Measurements from ENCODE around the gene SLAMF8. TPM values are rescaled to one million over a fixed set of nuclear protein-coding genes. Genes with fewer than 3 reads are reported as not detected.

Gene SLAMF8
- total RNA-seq, 1 experiment from 2014 or later = not detected

DNA sequence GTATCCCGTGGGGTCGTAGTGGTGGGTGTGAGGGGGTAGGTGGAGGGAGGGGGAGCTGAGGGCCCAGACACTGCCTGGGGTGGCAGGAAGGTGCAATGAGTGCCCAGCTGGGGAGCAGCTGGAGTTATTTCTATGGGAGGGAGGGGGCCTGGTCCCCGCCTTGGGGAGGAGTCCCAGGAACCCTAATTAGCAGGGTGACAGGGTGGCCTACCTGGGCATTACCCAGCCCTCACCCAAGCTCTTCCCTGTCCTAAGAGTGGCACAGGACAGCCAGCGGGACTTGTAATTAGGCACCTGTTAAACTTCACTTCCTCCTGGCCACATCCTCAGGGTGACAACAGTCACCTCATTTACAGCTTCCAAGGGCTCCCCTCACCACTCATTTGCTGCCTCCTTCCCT, 35.9 kb downstream of the SLAMF8 start, which contains the start of gene VSIG8:
Gene VSIG8, minus strand, starts transcription at position 101 of the 400 bp plus-strand sequence. CDS start 136 bp downstream, outside the sequence.
- Histone ChIP-seq H3K4me1 (ENCODE audit: control insufficient read depth, insufficient read depth, low read length) (no peaks in the 10 kb centered on the region), H3K27me3 (ENCODE audit: control insufficient read depth, insufficient read depth, low read length) (no peaks in the 10 kb centered on the region), H3K4me3 (ENCODE audit: low read depth in 2 of 2, low read length in 2 of 2) (no peak within 1 kb of the TSS), H3K9me3 (ENCODE audit: control insufficient read depth, insufficient read depth, low read depth, low read length) (no peaks in the 10 kb centered on the region), H3K36me3 (ENCODE audit: control insufficient read depth, insufficient read depth, low read length) (no peaks in the 10 kb centered on the region), H3K27ac (ENCODE audit: low read length) (no peak within 1 kb of the TSS)
- ChIA-PET CTCF (no interaction called here), POLR2A (no interaction called here)
- TF ChIP-seq, protein P1, sequence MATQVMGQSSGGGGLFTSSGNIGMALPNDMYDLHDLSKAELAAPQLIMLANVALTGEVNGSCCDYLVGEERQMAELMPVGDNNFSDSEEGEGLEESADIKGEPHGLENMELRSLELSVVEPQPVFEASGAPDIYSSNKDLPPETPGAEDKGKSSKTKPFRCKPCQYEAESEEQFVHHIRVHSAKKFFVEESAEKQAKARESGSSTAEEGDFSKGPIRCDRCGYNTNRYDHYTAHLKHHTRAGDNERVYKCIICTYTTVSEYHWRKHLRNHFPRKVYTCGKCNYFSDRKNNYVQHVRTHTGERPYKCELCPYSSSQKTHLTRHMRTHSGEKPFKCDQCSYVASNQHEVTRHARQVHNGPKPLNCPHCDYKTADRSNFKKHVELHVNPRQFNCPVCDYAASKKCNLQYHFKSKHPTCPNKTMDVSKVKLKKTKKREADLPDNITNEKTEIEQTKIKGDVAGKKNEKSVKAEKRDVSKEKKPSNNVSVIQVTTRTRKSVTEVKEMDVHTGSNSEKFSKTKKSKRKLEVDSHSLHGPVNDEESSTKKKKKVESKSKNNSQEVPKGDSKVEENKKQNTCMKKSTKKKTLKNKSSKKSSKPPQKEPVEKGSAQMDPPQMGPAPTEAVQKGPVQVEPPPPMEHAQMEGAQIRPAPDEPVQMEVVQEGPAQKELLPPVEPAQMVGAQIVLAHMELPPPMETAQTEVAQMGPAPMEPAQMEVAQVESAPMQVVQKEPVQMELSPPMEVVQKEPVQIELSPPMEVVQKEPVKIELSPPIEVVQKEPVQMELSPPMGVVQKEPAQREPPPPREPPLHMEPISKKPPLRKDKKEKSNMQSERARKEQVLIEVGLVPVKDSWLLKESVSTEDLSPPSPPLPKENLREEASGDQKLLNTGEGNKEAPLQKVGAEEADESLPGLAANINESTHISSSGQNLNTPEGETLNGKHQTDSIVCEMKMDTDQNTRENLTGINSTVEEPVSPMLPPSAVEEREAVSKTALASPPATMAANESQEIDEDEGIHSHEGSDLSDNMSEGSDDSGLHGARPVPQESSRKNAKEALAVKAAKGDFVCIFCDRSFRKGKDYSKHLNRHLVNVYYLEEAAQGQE (IDR thresholded peaks at IDR 0.05; ENCODE audit: insufficient read depth in 1 of 2, low read depth in 2 of 2, low read length in 1 of 2) = no peak
- TF ChIP-seq SIN3A (IDR thresholded peaks at IDR 0.05; ENCODE audit: borderline replicate concordance, insufficient read depth, low read depth, low read length) (no peak), TCF7L2 (IDR thresholded peaks at IDR 0.05; ENCODE audit: low read depth, low read length) (no peak), POLR2AphosphoS5 (IDR thresholded peaks at IDR 0.05; ENCODE audit: low read depth, low read length) (no peak)
- TF ChIP-seq, protein P2, sequence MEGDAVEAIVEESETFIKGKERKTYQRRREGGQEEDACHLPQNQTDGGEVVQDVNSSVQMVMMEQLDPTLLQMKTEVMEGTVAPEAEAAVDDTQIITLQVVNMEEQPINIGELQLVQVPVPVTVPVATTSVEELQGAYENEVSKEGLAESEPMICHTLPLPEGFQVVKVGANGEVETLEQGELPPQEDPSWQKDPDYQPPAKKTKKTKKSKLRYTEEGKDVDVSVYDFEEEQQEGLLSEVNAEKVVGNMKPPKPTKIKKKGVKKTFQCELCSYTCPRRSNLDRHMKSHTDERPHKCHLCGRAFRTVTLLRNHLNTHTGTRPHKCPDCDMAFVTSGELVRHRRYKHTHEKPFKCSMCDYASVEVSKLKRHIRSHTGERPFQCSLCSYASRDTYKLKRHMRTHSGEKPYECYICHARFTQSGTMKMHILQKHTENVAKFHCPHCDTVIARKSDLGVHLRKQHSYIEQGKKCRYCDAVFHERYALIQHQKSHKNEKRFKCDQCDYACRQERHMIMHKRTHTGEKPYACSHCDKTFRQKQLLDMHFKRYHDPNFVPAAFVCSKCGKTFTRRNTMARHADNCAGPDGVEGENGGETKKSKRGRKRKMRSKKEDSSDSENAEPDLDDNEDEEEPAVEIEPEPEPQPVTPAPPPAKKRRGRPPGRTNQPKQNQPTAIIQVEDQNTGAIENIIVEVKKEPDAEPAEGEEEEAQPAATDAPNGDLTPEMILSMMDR (IDR thresholded peaks at IDR 0.05) = no peak
- BruUV-seq (replicated peaks) = no TSS peak
- DNase-seq (ENCODE audit: low read depth, low spot score) (no peak), ATAC-seq (no peak)
- in situ Hi-C loops (cut with HindIII; ENCODE audit: low pct_unique_long_range_greater_than_20kb, low sequenced_read_pairs) (no loop called here), intact Hi-C loops (cut with micrococcal nuclease; ENCODE audit: unreplicated experiment) (no loop called here)

DNA sequence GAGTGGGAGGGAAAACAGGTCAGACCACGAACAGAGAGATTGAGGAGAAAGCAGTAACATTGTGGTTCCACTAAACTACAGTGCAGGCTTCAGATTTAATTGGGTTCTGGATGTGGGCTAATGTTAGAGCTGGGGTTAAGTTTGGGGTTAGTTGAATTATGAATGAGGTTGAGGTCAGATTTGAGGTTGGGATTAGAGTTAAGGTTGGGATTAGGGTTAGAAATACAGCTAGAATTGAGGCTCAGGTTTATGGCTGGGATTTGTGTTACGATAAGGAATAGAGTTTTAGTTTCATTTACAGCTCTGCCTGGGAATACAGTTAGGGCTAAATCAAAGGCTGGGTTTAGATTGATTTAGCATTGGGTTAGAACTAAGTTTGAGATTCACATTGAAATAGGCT, 37.6 kb downstream of the SLAMF8 start:
- Histone ChIP-seq H3K27me3 (ENCODE audit: control insufficient read depth, insufficient read depth, low read length) (no peaks in the 10 kb centered on the region), H3K4me3 (ENCODE audit: low read depth in 2 of 2, low read length in 2 of 2) (no peak overlapping the region), H3K9me3 (ENCODE audit: control insufficient read depth, insufficient read depth, low read depth, low read length) (no peaks in the 10 kb centered on the region), H3K4me1 (ENCODE audit: control insufficient read depth, insufficient read depth, low read length) (no peaks in the 10 kb centered on the region), H3K27ac (ENCODE audit: low read length) (no peak overlapping the region), H3K36me3 (ENCODE audit: control insufficient read depth, insufficient read depth, low read length) (no peaks in the 10 kb centered on the region)
- intact Hi-C loops (cut with micrococcal nuclease; ENCODE audit: unreplicated experiment) = no loop called here
- POLR2A ChIA-PET = no interaction called here
- CTCF ChIA-PET = no interaction called here
- BruUV-seq (replicated peaks) = no TSS peak
- TF ChIP-seq POLR2AphosphoS5 (IDR thresholded peaks at IDR 0.05; ENCODE audit: low read depth, low read length) (no peak), TCF7L2 (IDR thresholded peaks at IDR 0.05; ENCODE audit: low read depth, low read length) (no peak), SIN3A (IDR thresholded peaks at IDR 0.05; ENCODE audit: borderline replicate concordance, insufficient read depth, low read depth, low read length) (no peak)
- TF ChIP-seq, protein P1 (IDR thresholded peaks at IDR 0.05; ENCODE audit: insufficient read depth in 1 of 2, low read depth in 2 of 2, low read length in 1 of 2) = no peak
- TF ChIP-seq, protein P2 (IDR thresholded peaks at IDR 0.05) = no peak
- in situ Hi-C loops (cut with HindIII; ENCODE audit: low pct_unique_long_range_greater_than_20kb, low sequenced_read_pairs) = no loop called here
- ATAC-seq = no peak
- no peak for DNase-seq (ENCODE audit: low read depth, low spot score)

Data from Panc1 (cell line).